ENCODE data around the gene LAMA2.

The LAMA2 gene

GRCh38 chr6:129544892-129545612, 662.1 kb downstream of the LAMA2 start:
- Histone ChIP-seq H3K9me3 (ENCODE audit: control insufficient read depth in 1 of 2, low read length in 2 of 2) (no peaks in the 10 kb centered on the region), H3K27me3 (ENCODE audit: control insufficient read depth in 1 of 2, insufficient read depth in 2 of 2, low read length in 2 of 2) (no peaks in the 10 kb centered on the region), H3K9ac (ENCODE audit: low read depth in 1 of 2, low read length in 2 of 2) (no peak overlapping the region), H3K4me1 (ENCODE audit: control insufficient read depth in 1 of 2, insufficient read depth in 2 of 2, low read length in 2 of 2) (no peaks in the 10 kb centered on the region), H3K27ac (ENCODE audit: low read depth, low read length) (no peak overlapping the region), H3K36me3 (ENCODE audit: control insufficient read depth in 1 of 2, insufficient read depth in 2 of 2, low read length in 2 of 2) (no peaks in the 10 kb centered on the region), H3K4me3 (ENCODE audit: low read depth in 1 of 2, low read length in 2 of 2) (no peak overlapping the region)

DNA sequence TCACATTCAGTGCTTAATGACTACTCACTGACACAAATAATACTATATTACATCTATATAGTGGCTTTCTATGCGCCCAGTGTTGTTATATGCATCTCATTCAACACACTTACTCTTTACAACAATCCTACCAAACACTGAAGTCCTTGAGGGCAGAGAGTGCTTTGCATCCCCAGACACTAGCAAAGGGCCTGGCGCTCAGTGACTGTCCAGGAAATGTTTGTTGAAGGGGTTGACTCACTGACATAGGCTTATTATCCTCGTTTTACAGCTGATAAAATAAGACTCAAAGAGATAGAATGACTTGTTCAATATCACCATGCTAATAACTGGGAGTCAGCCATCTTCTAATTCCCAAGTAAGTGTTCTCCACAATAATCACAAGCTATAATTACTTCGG, 663.8 kb downstream of the LAMA2 start:
- Histone ChIP-seq H3K27me3 (ENCODE audit: control insufficient read depth in 1 of 2, insufficient read depth in 2 of 2, low read length in 2 of 2) (no peaks in the 10 kb centered on the region), H3K4me1 (ENCODE audit: control insufficient read depth in 1 of 2, insufficient read depth in 2 of 2, low read length in 2 of 2) (no peaks in the 10 kb centered on the region), H3K9ac (ENCODE audit: low read depth in 1 of 2, low read length in 2 of 2) (no peak overlapping the region), H3K27ac (ENCODE audit: low read depth, low read length) (no peak overlapping the region), H3K4me3 (ENCODE audit: low read depth in 1 of 2, low read length in 2 of 2) (no peak overlapping the region), H3K36me3 (ENCODE audit: control insufficient read depth in 1 of 2, insufficient read depth in 2 of 2, low read length in 2 of 2) (no peaks in the 10 kb centered on the region), H3K9me3 (ENCODE audit: control insufficient read depth in 1 of 2, low read length in 2 of 2) (no peaks in the 10 kb centered on the region)

GRCh38 chr6:129551486-129551885, 668.5 kb downstream of the LAMA2 start:
- Histone ChIP-seq H3K4me3 (ENCODE audit: low read depth in 1 of 2, low read length in 2 of 2) (no peak overlapping the region), H3K4me1 (ENCODE audit: control insufficient read depth in 1 of 2, insufficient read depth in 2 of 2, low read length in 2 of 2) (no peaks in the 10 kb centered on the region), H3K27me3 (ENCODE audit: control insufficient read depth in 1 of 2, insufficient read depth in 2 of 2, low read length in 2 of 2) (no peaks in the 10 kb centered on the region), H3K9ac (ENCODE audit: low read depth in 1 of 2, low read length in 2 of 2) (no peak overlapping the region), H3K36me3 (ENCODE audit: control insufficient read depth in 1 of 2, insufficient read depth in 2 of 2, low read length in 2 of 2) (no peaks in the 10 kb centered on the region), H3K9me3 (ENCODE audit: control insufficient read depth in 1 of 2, low read length in 2 of 2) (no peaks in the 10 kb centered on the region), H3K27ac (ENCODE audit: low read depth, low read length) (no peak overlapping the region)

DNA sequence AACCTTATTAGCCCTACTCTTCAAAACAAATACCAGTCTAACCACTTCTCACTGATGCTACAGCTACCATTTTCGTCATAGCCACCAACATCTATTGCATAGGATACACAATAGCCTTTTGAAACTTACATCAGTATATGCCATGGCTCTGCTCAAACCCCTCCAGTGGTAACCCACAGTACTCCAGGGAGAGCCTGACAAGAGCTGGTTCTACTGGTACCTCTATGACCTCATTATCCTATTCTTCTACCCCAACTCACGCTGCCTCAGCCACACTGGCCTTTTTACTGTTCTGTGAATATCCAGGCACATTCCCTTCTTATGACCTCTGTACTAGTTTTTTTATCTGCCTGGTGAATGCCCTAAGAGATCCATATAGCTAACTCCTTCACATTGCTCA, 669.5 kb downstream of the LAMA2 start:
- no peaks in the 10 kb centered on the region for H3K27me3 ChIP-seq (ENCODE audit: control insufficient read depth in 1 of 2, insufficient read depth in 2 of 2, low read length in 2 of 2)
- no peaks in the 10 kb centered on the region for H3K9me3 ChIP-seq (ENCODE audit: control insufficient read depth in 1 of 2, low read length in 2 of 2)
- no peak overlapping the region for H3K9ac ChIP-seq (ENCODE audit: low read depth in 1 of 2, low read length in 2 of 2)
- H3K4me3 ChIP-seq (ENCODE audit: low read depth in 1 of 2, low read length in 2 of 2), result no peak overlapping the region
- no peak overlapping the region for H3K27ac ChIP-seq (ENCODE audit: low read depth, low read length)
- H3K36me3 ChIP-seq (ENCODE audit: control insufficient read depth in 1 of 2, insufficient read depth in 2 of 2, low read length in 2 of 2), result no peaks in the 10 kb centered on the region
- H3K4me1 ChIP-seq (ENCODE audit: control insufficient read depth in 1 of 2, insufficient read depth in 2 of 2, low read length in 2 of 2), result no peaks in the 10 kb centered on the region

DNA sequence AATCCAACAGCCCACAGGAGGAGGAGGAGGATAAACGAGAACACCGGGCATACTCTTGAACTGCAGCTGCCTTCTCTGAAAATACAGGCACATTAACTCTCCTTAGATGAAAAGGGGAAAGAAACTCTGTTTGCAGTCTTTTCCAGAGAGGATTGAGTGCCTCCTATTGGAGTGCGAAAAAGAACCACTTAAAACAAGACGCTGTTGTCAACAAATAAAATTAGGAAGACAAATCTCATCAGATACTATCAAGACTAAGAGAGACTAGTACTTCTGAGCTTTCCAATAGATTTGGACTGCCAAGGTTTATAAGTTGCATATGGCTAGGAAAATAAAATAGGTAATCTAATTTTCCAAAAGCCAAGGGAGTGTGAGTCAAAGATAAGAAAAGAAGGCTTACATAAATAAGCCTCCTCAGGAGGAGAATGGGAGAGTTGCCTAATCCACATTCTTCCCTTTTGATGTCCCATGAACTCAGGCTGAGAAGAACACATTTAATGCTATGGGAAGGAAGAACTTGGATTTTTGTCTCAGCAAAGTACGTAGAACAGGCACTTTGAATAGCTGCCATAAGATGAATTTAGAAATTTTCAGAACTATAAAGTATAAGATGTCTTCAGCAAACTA, 672.4 kb downstream of the LAMA2 start:
- H3K4me1 ChIP-seq (ENCODE audit: control insufficient read depth in 1 of 2, insufficient read depth in 2 of 2, low read length in 2 of 2), result no peaks in the 10 kb centered on the region
- H3K9me3 ChIP-seq (ENCODE audit: control insufficient read depth in 1 of 2, low read length in 2 of 2), result no peaks in the 10 kb centered on the region
- no peaks in the 10 kb centered on the region for H3K27me3 ChIP-seq (ENCODE audit: control insufficient read depth in 1 of 2, insufficient read depth in 2 of 2, low read length in 2 of 2)
- H3K36me3 ChIP-seq (ENCODE audit: control insufficient read depth in 1 of 2, insufficient read depth in 2 of 2, low read length in 2 of 2), result no peaks in the 10 kb centered on the region
- no peak overlapping the region for H3K9ac ChIP-seq (ENCODE audit: low read depth in 1 of 2, low read length in 2 of 2)
- no peak overlapping the region for H3K4me3 ChIP-seq (ENCODE audit: low read depth in 1 of 2, low read length in 2 of 2)
- no peak overlapping the region for H3K27ac ChIP-seq (ENCODE audit: low read depth, low read length)

DNA sequence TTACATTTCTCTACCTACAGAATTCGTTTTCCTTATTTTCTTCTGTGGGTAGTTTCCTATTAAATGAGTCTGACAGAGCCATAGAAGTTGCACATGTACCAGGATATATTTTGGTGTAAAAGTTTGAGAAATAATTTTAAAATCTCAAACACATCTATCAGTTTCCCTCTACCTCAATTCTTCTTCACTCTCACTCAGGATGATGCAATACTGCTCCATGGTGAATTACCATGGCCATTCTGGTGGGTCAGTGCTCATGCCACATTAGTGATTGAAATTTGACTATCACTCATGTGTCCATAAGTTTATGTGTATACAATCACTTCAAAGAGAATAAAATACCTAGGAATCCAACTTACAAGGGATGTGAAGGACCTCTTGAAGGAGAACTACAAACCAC, 675.3 kb downstream of the LAMA2 start:
- H3K9me3 ChIP-seq (ENCODE audit: control insufficient read depth in 1 of 2, low read length in 2 of 2), result no peaks in the 10 kb centered on the region
- H3K27ac ChIP-seq (ENCODE audit: low read depth, low read length), result no peak overlapping the region
- H3K9ac ChIP-seq (ENCODE audit: low read depth in 1 of 2, low read length in 2 of 2), result no peak overlapping the region
- no peaks in the 10 kb centered on the region for H3K36me3 ChIP-seq (ENCODE audit: control insufficient read depth in 1 of 2, insufficient read depth in 2 of 2, low read length in 2 of 2)
- no peaks in the 10 kb centered on the region for H3K27me3 ChIP-seq (ENCODE audit: control insufficient read depth in 1 of 2, insufficient read depth in 2 of 2, low read length in 2 of 2)
- H3K4me1 ChIP-seq (ENCODE audit: control insufficient read depth in 1 of 2, insufficient read depth in 2 of 2, low read length in 2 of 2), result no peaks in the 10 kb centered on the region
- H3K4me3 ChIP-seq (ENCODE audit: low read depth in 1 of 2, low read length in 2 of 2), result no peak overlapping the region

- Histone ChIP-seq H3K4me1 (ENCODE audit: control insufficient read depth in 1 of 2, insufficient read depth in 2 of 2, low read length in 2 of 2) (no peaks in the 10 kb centered on the region), H3K27me3 (ENCODE audit: control insufficient read depth in 1 of 2, insufficient read depth in 2 of 2, low read length in 2 of 2) (no peaks in the 10 kb centered on the region), H3K9me3 (ENCODE audit: control insufficient read depth in 1 of 2, low read length in 2 of 2) (no peaks in the 10 kb centered on the region), H3K4me3 (ENCODE audit: low read depth in 1 of 2, low read length in 2 of 2) (no peak overlapping the region), H3K9ac (ENCODE audit: low read depth in 1 of 2, low read length in 2 of 2) (no peak overlapping the region), H3K27ac (ENCODE audit: low read depth, low read length) (no peak overlapping the region), H3K36me3 (ENCODE audit: control insufficient read depth in 1 of 2, insufficient read depth in 2 of 2, low read length in 2 of 2) (no peaks in the 10 kb centered on the region)
Observed at GRCh38 chr6:129565366-129565765, 682.4 kb downstream of the LAMA2 start.

DNA sequence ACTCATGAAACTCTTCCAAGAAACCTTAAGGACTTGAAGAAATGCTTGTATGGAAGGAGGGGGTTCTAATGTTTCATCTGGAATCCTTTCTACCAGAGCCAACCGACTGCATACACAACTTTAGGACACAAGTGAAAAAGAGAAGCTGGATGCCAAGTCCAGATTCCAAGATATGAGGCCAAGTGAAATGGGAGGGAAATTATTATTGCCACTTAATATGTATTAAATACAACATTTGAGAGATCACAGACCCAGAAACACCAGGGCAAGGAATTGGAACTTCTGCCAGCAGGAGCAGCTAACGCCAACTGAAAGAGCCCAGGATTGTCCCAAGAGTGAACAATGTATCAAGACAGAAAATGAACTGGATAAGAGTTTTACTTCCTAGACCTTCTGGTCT, 682.9 kb downstream of the LAMA2 start:
- H3K4me1 ChIP-seq (ENCODE audit: control insufficient read depth in 1 of 2, insufficient read depth in 2 of 2, low read length in 2 of 2), result no peaks in the 10 kb centered on the region
- no peaks in the 10 kb centered on the region for H3K27me3 ChIP-seq (ENCODE audit: control insufficient read depth in 1 of 2, insufficient read depth in 2 of 2, low read length in 2 of 2)
- no peaks in the 10 kb centered on the region for H3K36me3 ChIP-seq (ENCODE audit: control insufficient read depth in 1 of 2, insufficient read depth in 2 of 2, low read length in 2 of 2)
- no peak overlapping the region for H3K9ac ChIP-seq (ENCODE audit: low read depth in 1 of 2, low read length in 2 of 2)
- no peak overlapping the region for H3K4me3 ChIP-seq (ENCODE audit: low read depth in 1 of 2, low read length in 2 of 2)
- H3K9me3 ChIP-seq (ENCODE audit: control insufficient read depth in 1 of 2, low read length in 2 of 2), result no peaks in the 10 kb centered on the region
- H3K27ac ChIP-seq (ENCODE audit: low read depth, low read length), result no peak overlapping the region
